Measurements from ENCODE around the gene ZNF354C. TPM values are rescaled to one million over a fixed set of nuclear protein-coding genes. Genes with fewer than 3 reads are reported as not detected.

ZNF354C gene
- total and polyA plus RNA-seq, 10 of the 15 experiments (the other 5 are each of a cell fraction or from before 2014, with no cell fraction given), result 0.01 to 0.03 (median 0.02) TPM; not detected in 7

DNA sequence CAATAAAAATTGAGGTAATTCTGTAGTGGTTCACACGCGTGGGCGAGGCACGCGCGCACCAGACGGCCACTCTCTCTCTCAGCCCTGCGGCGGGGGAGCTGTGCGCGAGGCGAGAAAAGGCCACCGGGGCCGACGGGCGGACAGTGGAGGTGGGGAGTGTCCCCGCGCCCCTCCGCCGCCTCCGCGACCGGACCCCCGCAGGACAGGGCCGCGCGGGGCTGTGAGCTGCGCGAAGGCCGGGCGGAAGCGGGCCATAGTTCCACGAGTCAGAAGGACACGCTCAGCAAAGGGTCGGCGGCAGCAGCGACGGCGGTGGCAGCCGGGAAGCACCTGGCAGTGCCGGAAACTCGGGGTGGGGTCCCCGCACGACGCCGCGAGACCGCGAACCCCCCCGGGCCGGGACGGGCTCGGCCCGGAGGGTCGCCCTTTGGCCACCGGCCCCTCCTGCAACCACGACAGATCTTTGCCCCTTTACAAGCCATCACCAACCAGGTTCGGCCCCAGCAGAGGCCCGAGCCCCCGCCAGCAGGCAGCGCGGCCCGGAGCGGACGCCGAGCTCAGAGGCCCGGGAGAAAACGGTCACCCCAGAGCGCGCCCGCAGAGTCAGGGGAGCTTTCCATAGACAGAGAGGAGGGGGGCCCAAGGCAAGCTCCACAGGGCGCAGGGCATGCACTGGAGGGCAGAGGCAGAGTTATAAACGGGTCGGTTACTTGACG is 60.9 kb downstream of the ZNF354C start:
- Histone ChIP-seq H3K4me1 (ENCODE audit: control insufficient read depth, insufficient read depth, low read length) (no peaks in the 10 kb centered on the region), H3K79me2 (ENCODE audit: control insufficient read depth, insufficient read depth, low read length) (no peaks in the 10 kb centered on the region), H3K27ac (ENCODE audit: control insufficient read depth, insufficient read depth) (no peak overlapping the region), H3K9ac (ENCODE audit: control insufficient read depth, insufficient read depth, low read length) (no peak overlapping the region), H3K27me3 (replicated peaks in 1 of 2; ENCODE audit: control insufficient read depth in 2 of 2, insufficient read depth in 2 of 2, low read length in 1 of 2) (no peaks in the 10 kb centered on the region), H3K9me3 (replicated peaks; ENCODE audit: control insufficient read depth, insufficient read depth, low read length) (peaks cover 1% of the 10 kb centered on the region; the same call in 1 of the 3 replicates), H3K4me3 (no peak overlapping the region), H3K36me3 (ENCODE audit: control insufficient read depth in 2 of 2, insufficient read depth in 2 of 2, low read length in 1 of 2) (no peaks in the 10 kb centered on the region), H3K4me2 (ENCODE audit: control insufficient read depth, insufficient read depth) (no peak overlapping the region), H4K20me1 (ENCODE audit: control insufficient read depth, insufficient read depth) (no peaks in the 10 kb centered on the region), H2AFZ (ENCODE audit: control insufficient read depth, low read depth, low read length) (no peak overlapping the region)
- FAIRE-seq (no peak), DNase-seq (ENCODE audit: low read depth, low spot score) (no peak), ATAC-seq (no peak)
- intact Hi-C loops (cut with micrococcal nuclease; ENCODE audit: unreplicated experiment), result no loop called here
- in situ Hi-C loops (cut with MboI), result no loop called here
- CTCF ChIA-PET, result no interaction called here
- POLR2A ChIA-PET, result no interaction called here
- TF ChIP-seq, protein P1, sequence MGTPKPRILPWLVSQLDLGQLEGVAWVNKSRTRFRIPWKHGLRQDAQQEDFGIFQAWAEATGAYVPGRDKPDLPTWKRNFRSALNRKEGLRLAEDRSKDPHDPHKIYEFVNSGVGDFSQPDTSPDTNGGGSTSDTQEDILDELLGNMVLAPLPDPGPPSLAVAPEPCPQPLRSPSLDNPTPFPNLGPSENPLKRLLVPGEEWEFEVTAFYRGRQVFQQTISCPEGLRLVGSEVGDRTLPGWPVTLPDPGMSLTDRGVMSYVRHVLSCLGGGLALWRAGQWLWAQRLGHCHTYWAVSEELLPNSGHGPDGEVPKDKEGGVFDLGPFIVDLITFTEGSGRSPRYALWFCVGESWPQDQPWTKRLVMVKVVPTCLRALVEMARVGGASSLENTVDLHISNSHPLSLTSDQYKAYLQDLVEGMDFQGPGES (IDR thresholded peaks at IDR 0.05), result no peak
- TF ChIP-seq BHLHE40 (IDR thresholded peaks at IDR 0.05; ENCODE audit: borderline replicate concordance in 1 of 2, low read depth in 2 of 2, low read length in 1 of 2) (no peak), NFXL1 (IDR thresholded peaks at IDR 0.05; ENCODE audit: borderline replicate concordance) (no peak), HDAC6 (IDR thresholded peaks at IDR 0.05; ENCODE audit: unreplicated experiment) (no peak), MYC (IDR thresholded peaks at IDR 0.05; ENCODE audit: insufficient read depth, insufficient read length, insufficient replicate concordance, low read length, severe bottlenecking) (no peak), ZNF622 (IDR thresholded peaks at IDR 0.05) (no peak), PAX5 (IDR thresholded peaks at IDR 0.05; ENCODE audit: borderline replicate concordance, low read depth, low read length) (no peak), IKZF1 (conservative IDR thresholded peaks at IDR 0.05) (no peak)
- TF ChIP-seq, protein P2, sequence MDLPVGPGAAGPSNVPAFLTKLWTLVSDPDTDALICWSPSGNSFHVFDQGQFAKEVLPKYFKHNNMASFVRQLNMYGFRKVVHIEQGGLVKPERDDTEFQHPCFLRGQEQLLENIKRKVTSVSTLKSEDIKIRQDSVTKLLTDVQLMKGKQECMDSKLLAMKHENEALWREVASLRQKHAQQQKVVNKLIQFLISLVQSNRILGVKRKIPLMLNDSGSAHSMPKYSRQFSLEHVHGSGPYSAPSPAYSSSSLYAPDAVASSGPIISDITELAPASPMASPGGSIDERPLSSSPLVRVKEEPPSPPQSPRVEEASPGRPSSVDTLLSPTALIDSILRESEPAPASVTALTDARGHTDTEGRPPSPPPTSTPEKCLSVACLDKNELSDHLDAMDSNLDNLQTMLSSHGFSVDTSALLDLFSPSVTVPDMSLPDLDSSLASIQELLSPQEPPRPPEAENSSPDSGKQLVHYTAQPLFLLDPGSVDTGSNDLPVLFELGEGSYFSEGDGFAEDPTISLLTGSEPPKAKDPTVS (IDR thresholded peaks at IDR 0.05; ENCODE audit: low read depth, low read length), result no peak
- SMC1A ChIA-PET (ENCODE audit: uncharacterized antibody, unreplicated experiment), result no interaction called here
- no TSS peak for BruUV-seq (replicated peaks)
- RAD21 ChIA-PET (ENCODE audit: unreplicated experiment), result no interaction called here
- 92% methylated on average over 63 of the region's 75 CpGs for WGBS (ENCODE audit: insufficient coverage, insufficient replicate concordance, low lambda C conversion rate, missing lambda C conversion rate)
